ENCODE data around the gene NELFCD. TPM values are rescaled to one million over a fixed set of nuclear protein-coding genes. Genes with fewer than 3 reads are reported as not detected.

The NELFCD gene
- total and polyA plus RNA-seq, 9 of the 15 experiments (the other 6 are each of a cell fraction or from before 2014, with no cell fraction given) = 11.7 to 163 (median 96.5) TPM

DNA sequence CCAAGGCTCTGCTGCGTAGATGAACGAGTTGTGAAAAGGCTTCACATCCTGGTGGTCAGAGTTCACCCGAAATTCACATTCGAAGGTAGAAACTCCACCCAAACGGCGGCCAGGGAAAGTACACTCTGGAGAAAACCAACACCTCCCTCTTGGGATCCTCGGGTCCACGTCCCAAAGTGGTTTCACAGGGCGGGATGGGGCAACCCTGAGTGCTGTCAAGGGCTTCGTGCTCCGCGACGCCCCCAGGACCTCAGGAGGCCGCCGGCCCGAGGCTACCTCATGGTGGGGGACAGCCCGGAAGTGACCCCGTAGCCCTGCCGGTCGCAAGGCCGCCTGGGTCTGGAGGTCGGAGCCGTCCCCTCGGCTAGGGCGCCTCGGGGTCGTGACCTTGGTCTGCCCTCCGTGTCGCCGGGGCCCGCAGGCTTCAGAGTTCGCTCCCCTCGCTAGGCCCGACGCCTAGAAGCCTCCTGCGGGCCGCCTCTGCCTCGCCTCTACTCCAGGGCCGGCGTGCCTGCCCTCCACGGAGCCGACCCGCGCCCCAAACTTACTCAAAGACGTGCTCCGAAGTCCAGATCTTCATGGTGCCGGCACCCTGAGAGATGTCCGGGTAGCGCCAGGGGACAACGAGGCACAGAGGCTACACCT lies 61.2 kb downstream of the NELFCD start, which contains the start of gene PRELID3B (continued):
- no peak; the same call in 1 of the 2 replicates for TF ChIP-seq ZNF561 (CRISPR knock-in tag; conservative IDR thresholded peaks at IDR 0.05)
- TF ChIP-seq, protein P1, sequence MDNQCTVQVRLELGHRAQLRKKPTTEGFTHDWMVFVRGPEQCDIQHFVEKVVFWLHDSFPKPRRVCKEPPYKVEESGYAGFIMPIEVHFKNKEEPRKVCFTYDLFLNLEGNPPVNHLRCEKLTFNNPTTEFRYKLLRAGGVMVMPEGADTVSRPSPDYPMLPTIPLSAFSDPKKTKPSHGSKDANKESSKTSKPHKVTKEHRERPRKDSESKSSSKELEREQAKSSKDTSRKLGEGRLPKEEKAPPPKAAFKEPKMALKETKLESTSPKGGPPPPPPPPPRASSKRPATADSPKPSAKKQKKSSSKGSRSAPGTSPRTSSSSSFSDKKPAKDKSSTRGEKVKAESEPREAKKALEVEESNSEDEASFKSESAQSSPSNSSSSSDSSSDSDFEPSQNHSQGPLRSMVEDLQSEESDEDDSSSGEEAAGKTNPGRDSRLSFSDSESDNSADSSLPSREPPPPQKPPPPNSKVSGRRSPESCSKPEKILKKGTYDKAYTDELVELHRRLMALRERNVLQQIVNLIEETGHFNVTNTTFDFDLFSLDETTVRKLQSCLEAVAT (IDR thresholded peaks at IDR 0.05) = no peak
- TF ChIP-seq, protein P2, sequence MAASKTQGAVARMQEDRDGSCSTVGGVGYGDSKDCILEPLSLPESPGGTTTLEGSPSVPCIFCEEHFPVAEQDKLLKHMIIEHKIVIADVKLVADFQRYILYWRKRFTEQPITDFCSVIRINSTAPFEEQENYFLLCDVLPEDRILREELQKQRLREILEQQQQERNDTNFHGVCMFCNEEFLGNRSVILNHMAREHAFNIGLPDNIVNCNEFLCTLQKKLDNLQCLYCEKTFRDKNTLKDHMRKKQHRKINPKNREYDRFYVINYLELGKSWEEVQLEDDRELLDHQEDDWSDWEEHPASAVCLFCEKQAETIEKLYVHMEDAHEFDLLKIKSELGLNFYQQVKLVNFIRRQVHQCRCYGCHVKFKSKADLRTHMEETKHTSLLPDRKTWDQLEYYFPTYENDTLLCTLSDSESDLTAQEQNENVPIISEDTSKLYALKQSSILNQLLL (CRISPR knock-in tag; IDR thresholded peaks at IDR 0.05; ENCODE audit: borderline replicate concordance) = no peak
- no peak for TF ChIP-seq DACH1 (IDR thresholded peaks at IDR 0.05; ENCODE audit: partially characterized antibody)
- no peak for TF ChIP-seq ZNF785 (CRISPR knock-in tag; IDR thresholded peaks at IDR 0.05)
- no peak for TF ChIP-seq MXI1 (IDR thresholded peaks at IDR 0.05; ENCODE audit: low read depth, low read length)
- TF ChIP-seq, protein P3, sequence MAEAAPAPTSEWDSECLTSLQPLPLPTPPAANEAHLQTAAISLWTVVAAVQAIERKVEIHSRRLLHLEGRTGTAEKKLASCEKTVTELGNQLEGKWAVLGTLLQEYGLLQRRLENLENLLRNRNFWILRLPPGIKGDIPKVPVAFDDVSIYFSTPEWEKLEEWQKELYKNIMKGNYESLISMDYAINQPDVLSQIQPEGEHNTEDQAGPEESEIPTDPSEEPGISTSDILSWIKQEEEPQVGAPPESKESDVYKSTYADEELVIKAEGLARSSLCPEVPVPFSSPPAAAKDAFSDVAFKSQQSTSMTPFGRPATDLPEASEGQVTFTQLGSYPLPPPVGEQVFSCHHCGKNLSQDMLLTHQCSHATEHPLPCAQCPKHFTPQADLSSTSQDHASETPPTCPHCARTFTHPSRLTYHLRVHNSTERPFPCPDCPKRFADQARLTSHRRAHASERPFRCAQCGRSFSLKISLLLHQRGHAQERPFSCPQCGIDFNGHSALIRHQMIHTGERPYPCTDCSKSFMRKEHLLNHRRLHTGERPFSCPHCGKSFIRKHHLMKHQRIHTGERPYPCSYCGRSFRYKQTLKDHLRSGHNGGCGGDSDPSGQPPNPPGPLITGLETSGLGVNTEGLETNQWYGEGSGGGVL (CRISPR knock-in tag; IDR thresholded peaks at IDR 0.05) = no peak
- TF ChIP-seq ZNF23 (CRISPR knock-in tag; IDR thresholded peaks at IDR 0.05) = no peak
- peak; percentile 95 for TF ChIP-seq FOXK1 (CRISPR knock-in tag; IDR thresholded peaks at IDR 0.05; ENCODE audit: borderline replicate concordance)
- no peak for TF ChIP-seq HNRNPK (IDR thresholded peaks at IDR 0.05; ENCODE audit: low read depth, low read length, poor library complexity, severe bottlenecking)
- no peak for TF ChIP-seq PCBP2 (IDR thresholded peaks at IDR 0.05; ENCODE audit: low read depth, low read length, poor library complexity, severe bottlenecking)
- TF ChIP-seq XRCC4 (IDR thresholded peaks at IDR 0.05; ENCODE audit: extremely low read depth, insufficient read depth, insufficient read length) = no peak
